Left ventricle myocardium inferior (tissue), 1 donor: ENCODE measurements around the gene TMEM131L. TPM values are rescaled to one million over a fixed set of nuclear protein-coding genes. Genes with fewer than 3 reads are reported as not detected.
"Not testable (repeated sequence)": the region's sequence is repeated elsewhere in the genome, so short reads cannot be mapped to it uniquely, and the experiment has no call there.

Source experiments
- DNase-seq: peaks from one replicate; pipeline ENCODE4 v3.0.0-alpha.2; 2020
- H3K27ac ChIP-seq: fragments of 200-600 bp; replicated peaks from 2 replicates; pipeline ENCODE4 v1.8.0; 2021
- H3K27me3 ChIP-seq: fragments of 200-600 bp; 2 replicates; pipeline ENCODE4 v1.8.0; 2021; ENCODE audit warnings: low read depth
- H3K36me3 ChIP-seq: fragments of 200-600 bp; 2 replicates; pipeline ENCODE4 v1.8.0; 2021
- H3K4me1 ChIP-seq: fragments of 200-600 bp; 2 replicates; pipeline ENCODE4 v1.8.0; 2021
- H3K4me3 ChIP-seq: fragments of 200-600 bp; 2 replicates; pipeline ENCODE4 v1.8.0; 2021; ENCODE audit warnings: mild to moderate bottlenecking, moderate library complexity
- H3K9me3 ChIP-seq: fragments of 200-600 bp; replicated peaks from 2 replicates; pipeline ENCODE4 v1.8.0; 2021
- intact Hi-C: fragments of 100-400 bp; cut with micrococcal nuclease; formaldehyde crosslinking; loops from one replicate; pipeline ENCODE4 v1.11.0; 2022
- total RNA-seq: library from RNA; stranded (reverse); fragmentation: NEBNext Ultra II Directional; extraction: Animal tissue kit (Norgen Biotek cat#: 25700); gene quantifications from one replicate; pipeline ENCODE4 v1.2.1, GENCODE V29; 2021
- TF ChIP-seq, protein P1 (sequence below): fragments of 200-600 bp; IDR thresholded peaks from 2 replicates; pipeline ENCODE4 v1.8.0; 2021; ENCODE audit warnings: antibody characterized with exemption, mild to moderate bottlenecking, borderline replicate concordance
- donor health status: DM: no; HTN: yes; CAD: no; lungs with severe emphysema.

The TMEM131L gene
- total RNA-seq, 1 donor from 2014 or later, result 14.9 TPM

DNA sequence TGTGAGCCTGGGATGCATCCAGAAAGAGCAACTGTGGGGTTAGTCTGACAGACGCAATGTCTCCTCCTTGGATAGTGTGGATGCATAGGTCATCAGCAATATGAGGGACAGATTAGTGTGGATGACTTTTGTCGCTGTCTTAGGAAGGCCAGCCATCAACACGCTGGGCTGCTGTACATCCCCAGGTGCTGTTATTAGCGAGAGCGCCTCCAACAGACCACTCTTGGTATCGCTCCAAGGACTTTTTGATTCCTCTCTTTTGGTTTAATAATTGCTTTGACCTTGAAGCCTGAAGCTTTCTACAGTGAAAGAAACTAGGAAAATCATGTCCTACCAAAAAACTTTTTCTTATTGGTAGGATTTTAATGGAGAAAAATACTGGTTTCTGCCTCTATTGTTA lies 76.7 kb downstream of the TMEM131L start:
- TF ChIP-seq, protein P1, sequence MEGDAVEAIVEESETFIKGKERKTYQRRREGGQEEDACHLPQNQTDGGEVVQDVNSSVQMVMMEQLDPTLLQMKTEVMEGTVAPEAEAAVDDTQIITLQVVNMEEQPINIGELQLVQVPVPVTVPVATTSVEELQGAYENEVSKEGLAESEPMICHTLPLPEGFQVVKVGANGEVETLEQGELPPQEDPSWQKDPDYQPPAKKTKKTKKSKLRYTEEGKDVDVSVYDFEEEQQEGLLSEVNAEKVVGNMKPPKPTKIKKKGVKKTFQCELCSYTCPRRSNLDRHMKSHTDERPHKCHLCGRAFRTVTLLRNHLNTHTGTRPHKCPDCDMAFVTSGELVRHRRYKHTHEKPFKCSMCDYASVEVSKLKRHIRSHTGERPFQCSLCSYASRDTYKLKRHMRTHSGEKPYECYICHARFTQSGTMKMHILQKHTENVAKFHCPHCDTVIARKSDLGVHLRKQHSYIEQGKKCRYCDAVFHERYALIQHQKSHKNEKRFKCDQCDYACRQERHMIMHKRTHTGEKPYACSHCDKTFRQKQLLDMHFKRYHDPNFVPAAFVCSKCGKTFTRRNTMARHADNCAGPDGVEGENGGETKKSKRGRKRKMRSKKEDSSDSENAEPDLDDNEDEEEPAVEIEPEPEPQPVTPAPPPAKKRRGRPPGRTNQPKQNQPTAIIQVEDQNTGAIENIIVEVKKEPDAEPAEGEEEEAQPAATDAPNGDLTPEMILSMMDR, result no peak
- H3K36me3 ChIP-seq, result no peaks in the 10 kb centered on the region
- intact Hi-C loops, result no loop called here
- no peaks in the 10 kb centered on the region for H3K9me3 ChIP-seq
- no peak overlapping the region for H3K4me3 ChIP-seq
- no peak overlapping the region for H3K27ac ChIP-seq
- H3K27me3 ChIP-seq, result no peaks in the 10 kb centered on the region
- H3K4me1 ChIP-seq, result peaks cover 62% of the 10 kb centered on the region
- DNase-seq, result no peak

DNA sequence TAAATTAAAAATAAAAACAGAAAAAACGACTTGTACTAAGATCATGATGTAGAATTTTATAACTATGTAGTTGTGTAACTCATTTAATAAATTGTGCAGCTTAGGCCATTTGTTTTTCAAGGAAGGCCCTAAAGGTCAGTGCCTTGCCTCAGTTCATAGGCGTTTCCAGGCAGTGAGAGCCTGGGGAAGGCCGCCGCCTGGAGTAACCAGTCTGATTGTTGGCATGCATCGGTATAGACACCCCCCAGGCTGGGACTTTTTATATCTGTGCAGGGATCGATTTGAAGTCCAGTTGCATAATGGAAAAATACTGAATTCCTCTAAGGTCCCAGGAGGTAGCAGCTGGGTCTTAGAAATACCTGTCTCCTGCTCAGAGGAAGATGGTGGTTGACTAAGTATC lies 77.2 kb downstream of the TMEM131L start:
- Histone ChIP-seq H3K27me3 (no peaks in the 10 kb centered on the region), H3K4me1 (peaks cover 59% of the 10 kb centered on the region), H3K36me3 (no peaks in the 10 kb centered on the region), H3K27ac (peak overlapping the region; percentile 61), H3K4me3 (no peak overlapping the region), H3K9me3 (no peaks in the 10 kb centered on the region)
- DNase-seq, result no peak
- TF ChIP-seq, protein P1, result no peak
- intact Hi-C loops, result no loop called here

DNA sequence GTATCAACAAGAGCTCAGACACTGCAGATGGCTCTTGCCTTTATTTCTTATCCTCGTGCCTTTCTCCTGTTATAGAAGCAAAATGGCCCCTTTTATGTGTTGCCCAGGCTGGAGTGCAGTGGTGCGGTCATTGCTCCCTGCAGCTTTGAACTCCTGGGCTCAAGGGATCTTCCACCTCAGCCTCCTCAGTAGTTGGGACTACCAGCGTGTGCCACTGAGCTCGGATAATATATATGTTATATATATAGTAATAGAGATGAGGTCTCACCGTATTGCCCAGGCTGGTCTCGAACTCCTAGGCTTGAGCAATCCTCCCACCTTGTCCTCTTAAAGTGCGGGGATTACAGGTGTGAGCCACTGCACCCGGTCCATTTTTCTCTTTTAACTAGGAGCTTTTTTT lies 79.7 kb downstream of the TMEM131L start:
- TF ChIP-seq, protein P1, result no peak
- Histone ChIP-seq H3K4me3 (no peak overlapping the region), H3K27me3 (no peaks in the 10 kb centered on the region), H3K36me3 (no peaks in the 10 kb centered on the region), H3K9me3 (no peaks in the 10 kb centered on the region), H3K4me1 (peaks cover 46% of the 10 kb centered on the region), H3K27ac (peak overlapping the region; percentile 61)
- intact Hi-C loops, result no loop called here
- no peak for DNase-seq

DNA sequence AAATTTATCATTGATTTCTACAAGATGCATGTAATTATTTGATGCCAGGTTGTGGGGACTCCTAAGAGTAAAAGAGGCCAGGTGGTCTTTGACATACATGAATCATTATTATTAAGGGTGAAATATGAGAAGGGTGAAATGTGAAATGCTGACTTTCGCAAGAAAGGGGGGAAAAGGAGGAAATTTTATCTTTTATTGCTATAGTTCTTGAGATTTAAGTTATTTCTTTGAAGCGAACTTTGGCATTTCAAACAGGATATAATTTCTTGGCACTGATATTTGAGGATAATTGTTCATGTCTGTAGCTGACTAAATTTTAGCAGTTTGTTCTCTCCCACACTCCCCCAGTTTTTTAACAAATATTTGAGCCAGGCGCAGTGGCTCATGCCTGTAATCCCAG lies 80.1 kb downstream of the TMEM131L start:
- H3K27ac ChIP-seq, result no peak overlapping the region
- H3K9me3 ChIP-seq, result no peaks in the 10 kb centered on the region
- TF ChIP-seq, protein P1, result no peak
- H3K27me3 ChIP-seq, result no peaks in the 10 kb centered on the region
- H3K4me1 ChIP-seq, result peaks cover 42% of the 10 kb centered on the region
- intact Hi-C loops, result no loop called here
- H3K4me3 ChIP-seq, result no peak overlapping the region
- DNase-seq, result no peak
- H3K36me3 ChIP-seq, result no peaks in the 10 kb centered on the region

DNA sequence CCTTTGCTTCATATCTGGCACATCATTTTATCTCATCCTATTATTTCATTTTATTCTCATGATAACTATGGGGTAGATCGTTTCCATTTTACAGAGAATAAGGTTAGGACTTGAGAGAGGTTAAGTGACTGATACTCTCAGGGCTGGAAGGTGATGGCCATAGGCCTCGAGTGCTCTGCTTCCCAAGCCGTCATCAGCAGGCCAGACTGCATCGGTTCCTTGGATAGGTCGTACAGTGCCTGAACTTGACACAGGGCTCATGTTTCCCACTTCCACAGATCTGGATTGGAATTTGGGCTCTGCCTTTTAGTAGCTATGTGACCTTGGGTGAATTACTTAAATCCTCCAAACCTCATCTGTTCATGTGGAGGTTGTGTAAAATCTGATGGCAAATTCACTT lies 81.4 kb downstream of the TMEM131L start:
- DNase-seq, result no peak
- Histone ChIP-seq H3K27me3 (no peaks in the 10 kb centered on the region), H3K9me3 (no peaks in the 10 kb centered on the region), H3K27ac (peak overlapping the region; percentile 32), H3K4me3 (no peak overlapping the region), H3K36me3 (no peaks in the 10 kb centered on the region), H3K4me1 (peaks cover 41% of the 10 kb centered on the region)
- intact Hi-C loops, result no loop called here
- TF ChIP-seq, protein P1, result no peak

DNA sequence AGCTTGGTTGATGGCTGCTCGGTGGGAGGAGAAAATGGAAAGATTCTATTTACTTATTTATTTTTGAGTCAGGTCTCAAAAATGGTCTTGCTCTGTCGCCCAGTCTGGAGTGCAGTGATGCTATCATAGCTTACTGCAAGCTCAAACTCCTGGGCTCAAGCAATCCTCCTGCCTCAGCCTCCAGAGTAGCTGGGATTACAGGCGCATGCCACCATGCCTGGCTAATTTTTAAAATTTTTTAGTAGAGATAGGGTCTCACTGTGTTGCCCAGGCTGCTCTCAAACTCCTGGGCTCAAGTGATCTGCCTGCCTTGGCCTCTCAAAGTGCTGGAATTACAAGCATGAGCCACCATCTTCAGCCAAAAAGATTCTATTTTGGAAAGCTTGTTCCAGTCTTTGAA lies 82.7 kb downstream of the TMEM131L start:
- DNase-seq, intact Hi-C loops, H3K9me3 ChIP-seq, H3K27me3 ChIP-seq, H3K4me3 ChIP-seq, H3K36me3 ChIP-seq: not testable (repeated sequence)
- H3K27ac ChIP-seq, result peak overlapping the region; percentile 48
- H3K4me1 ChIP-seq, result peaks cover 39% of the 10 kb centered on the region
